ENCODE measurements around the gene DAGLA. TPM values are rescaled to one million over a fixed set of nuclear protein-coding genes. Genes with fewer than 3 reads are reported as not detected.

Gene DAGLA
- total and polyA plus RNA-seq, 2 of the 13 experiments (the other 11 are each of a cell fraction or from before 2014, with no cell fraction given): 2.6 to 3.9 TPM

- 100% methylated on average over 7 of the region's 7 CpGs for WGBS (ENCODE audit: low lambda C conversion rate)
- DNase-seq (ENCODE audit: low spot score): no peak
These were observed 28.9 kb downstream of the DAGLA start for GRCh38 chr11:61709110-61709509.

GRCh38 chr11:61709572-61709971 lies 29.4 kb downstream of the DAGLA start:
- Histone ChIP-seq H3K4me2 (ENCODE audit: low read depth, low read length) (no peak overlapping the region), H3K27me3 (ENCODE audit: control insufficient read depth in 1 of 2, insufficient read depth in 2 of 2, low read length in 2 of 2) (no peaks in the 10 kb centered on the region), H3K9ac (ENCODE audit: insufficient read depth, low read depth, low read length) (no peak overlapping the region), H3K36me3 (replicated peaks in 1 of 2; ENCODE audit: control insufficient read depth in 1 of 2, insufficient read depth in 2 of 2, low read length in 2 of 2) (peaks cover 0 to 9% of the 10 kb centered on the region in 2 experiments; a peak in 4 of 5 replicates), H3K79me2 (ENCODE audit: insufficient read depth, low read length) (no peaks in the 10 kb centered on the region), H3K27ac (ENCODE audit: extremely low read length, insufficient read depth, low read length) (no peak overlapping the region), H3K4me3 (replicated peaks in 1 of 3; ENCODE audit: insufficient read depth in 1 of 3, low read depth in 2 of 3, low read length in 3 of 3) (no peak overlapping the region), H4K20me1 (ENCODE audit: insufficient read depth, low read length) (peaks cover 4% of the 10 kb centered on the region; the same call in 1 of the 2 replicates), H3K4me1 (ENCODE audit: insufficient read depth, low read length) (no peaks in the 10 kb centered on the region), H2AFZ (ENCODE audit: low read length) (no peak overlapping the region), H3K9me3 (ENCODE audit: low read length) (no peaks in the 10 kb centered on the region)
- WGBS (ENCODE audit: low lambda C conversion rate): 80% methylated on average over 3 of the region's 7 CpGs
- intact Hi-C loops (cut with micrococcal nuclease; ENCODE audit: unreplicated experiment) (no loop called here), in situ Hi-C loops (cut with HindIII; ENCODE audit: extremely low pct_ligation_motif_present, low pct_unique_long_range_greater_than_20kb) (no loop called here)
- BruUV-seq (replicated peaks): no TSS peak
- ATAC-seq (no peak), DNase-seq (ENCODE audit: low spot score) (no peak), FAIRE-seq (no peak)
- ChIA-PET CTCF (ENCODE audit: low intra/inter-chr PET ratio, low total read pairs) (no interaction called here), POLR2A (interaction anchor here (1.1 kb wide), 1 partner anchor 15 kb away, joined by 3 read pairs; no protein-coding TSS in a partner anchor)
- TF ChIP-seq ZNF460 (CRISPR knock-in tag; IDR thresholded peaks at IDR 0.05; ENCODE audit: borderline replicate concordance) (no peak), ELK4 (CRISPR knock-in tag; IDR thresholded peaks at IDR 0.05; ENCODE audit: borderline replicate concordance) (no peak), REST (IDR thresholded peaks at IDR 0.05; ENCODE audit: borderline replicate concordance in 1 of 2, low read depth in 1 of 2, low read length in 2 of 2) (no peak), SAFB2 (CRISPR knock-in tag; IDR thresholded peaks at IDR 0.05; ENCODE audit: borderline replicate concordance, low read depth) (no peak), ZNF580 (CRISPR knock-in tag; IDR thresholded peaks at IDR 0.05; ENCODE audit: borderline replicate concordance, low read depth) (no peak), AHR (CRISPR knock-in tag; IDR thresholded peaks at IDR 0.05) (no peak)

More at GRCh38 chr11:61709110-61709509, 28.9 kb downstream of the DAGLA start:
- FAIRE-seq: no peak
- intact Hi-C loops (cut with micrococcal nuclease; ENCODE audit: unreplicated experiment) (no loop called here), in situ Hi-C loops (cut with HindIII; ENCODE audit: extremely low pct_ligation_motif_present, low pct_unique_long_range_greater_than_20kb) (no loop called here)
- H3K4me2 ChIP-seq (ENCODE audit: low read depth, low read length): no peak overlapping the region
- no peaks in the 10 kb centered on the region for H3K27me3 ChIP-seq (ENCODE audit: control insufficient read depth in 1 of 2, insufficient read depth in 2 of 2, low read length in 2 of 2)
- TF ChIP-seq CEBPB (IDR thresholded peaks at IDR 0.05; ENCODE audit: borderline replicate concordance, low read depth, low read length): peak; percentile 70; the same call in 1 of the 2 replicates
- no peak for TF ChIP-seq ZBTB21 (CRISPR knock-in tag; IDR thresholded peaks at IDR 0.05)
- H3K36me3 ChIP-seq (replicated peaks in 1 of 2; ENCODE audit: control insufficient read depth in 1 of 2, insufficient read depth in 2 of 2, low read length in 2 of 2): peaks cover 0 to 5% of the 10 kb centered on the region in 2 experiments; a peak in 3 of 5 replicates
- no peak overlapping the region for H2AFZ ChIP-seq (ENCODE audit: low read length)
- ChIA-PET POLR2A (interaction anchor here (1.1 kb wide), 1 partner anchor 15 kb away, joined by 3 read pairs; no protein-coding TSS in a partner anchor), CTCF (ENCODE audit: low intra/inter-chr PET ratio, low total read pairs) (no interaction called here)
- no peak for ATAC-seq
- H4K20me1 ChIP-seq (ENCODE audit: insufficient read depth, low read length): peaks cover 4% of the 10 kb centered on the region; the same call in 1 of the 2 replicates
- H3K4me1 ChIP-seq (ENCODE audit: insufficient read depth, low read length): no peaks in the 10 kb centered on the region
- H3K4me3 ChIP-seq (replicated peaks in 1 of 3; ENCODE audit: insufficient read depth in 1 of 3, low read depth in 2 of 3, low read length in 3 of 3): no peak overlapping the region
- no peak overlapping the region for H3K27ac ChIP-seq (ENCODE audit: extremely low read length, insufficient read depth, low read length)
- no peaks in the 10 kb centered on the region for H3K9me3 ChIP-seq (ENCODE audit: low read length)
- no TSS peak for BruUV-seq (replicated peaks)
- H3K9ac ChIP-seq (ENCODE audit: insufficient read depth, low read depth, low read length): no peak overlapping the region
- H3K79me2 ChIP-seq (ENCODE audit: insufficient read depth, low read length): no peaks in the 10 kb centered on the region
